SK-N-SH treated with all-trans-retinoic acid at 6 μM for 48 hours (cell line): ENCODE data around the gene OR5K3.

Experiments used
- BACH2 ChIP-seq: fragments of 250-450 bp; sonication (Bioruptor Pico); IDR thresholded peaks from 2 replicates; pipeline ENCODE4 v1.9.0; 2021; ENCODE audit warnings: mild to moderate bottlenecking, borderline replicate concordance
- CREB5 ChIP-seq: fragments of 250-450 bp; sonication (Bioruptor Pico); IDR thresholded peaks from 2 replicates; pipeline ENCODE4 v1.5.1; 2020; ENCODE audit warnings: low read depth, mild to moderate bottlenecking, moderate library complexity
- CSDC2 ChIP-seq: fragments of 250-450 bp; sonication (Bioruptor Pico); IDR thresholded peaks from 2 replicates; pipeline ENCODE4 v1.5.0; 2020; ENCODE audit warnings: mild to moderate bottlenecking, moderate library complexity
- GLIS3 ChIP-seq: fragments of 250-450 bp; sonication (Bioruptor Pico); IDR thresholded peaks from 2 replicates; pipeline ENCODE4 v1.5.0; 2020; ENCODE audit warnings: mild to moderate bottlenecking, moderate library complexity
- PATZ1 ChIP-seq: fragments of 250-450 bp; sonication (Bioruptor Pico); IDR thresholded peaks from 2 replicates; pipeline ENCODE4 v1.8.0; 2020; ENCODE audit warnings: mild to moderate bottlenecking, moderate library complexity, borderline replicate concordance
- SNAI2 ChIP-seq: fragments of 250-450 bp; sonication (Bioruptor Pico); IDR thresholded peaks from 2 replicates; pipeline ENCODE4 v1.5.0; 2020; ENCODE audit warnings: mild to moderate bottlenecking, moderate library complexity
- TCF4 ChIP-seq: fragments of 250-450 bp; sonication (Bioruptor Pico); IDR thresholded peaks from 2 replicates; pipeline ENCODE4 v1.8.0; 2021; ENCODE audit warnings: mild to moderate bottlenecking, moderate library complexity, borderline replicate concordance
- ZFP3 ChIP-seq: fragments of 250-450 bp; sonication (Bioruptor Pico); IDR thresholded peaks from 2 replicates; pipeline ENCODE4 v1.5.0; 2020; ENCODE audit warnings: mild to moderate bottlenecking, moderate library complexity
- ZNF8 ChIP-seq: fragments of 450-650 bp; formaldehyde crosslinking; IDR thresholded peaks from 2 replicates; pipeline ENCODE4 v1.5.0; 2020; ENCODE audit warnings: mild to moderate bottlenecking, moderate library complexity

DNA sequence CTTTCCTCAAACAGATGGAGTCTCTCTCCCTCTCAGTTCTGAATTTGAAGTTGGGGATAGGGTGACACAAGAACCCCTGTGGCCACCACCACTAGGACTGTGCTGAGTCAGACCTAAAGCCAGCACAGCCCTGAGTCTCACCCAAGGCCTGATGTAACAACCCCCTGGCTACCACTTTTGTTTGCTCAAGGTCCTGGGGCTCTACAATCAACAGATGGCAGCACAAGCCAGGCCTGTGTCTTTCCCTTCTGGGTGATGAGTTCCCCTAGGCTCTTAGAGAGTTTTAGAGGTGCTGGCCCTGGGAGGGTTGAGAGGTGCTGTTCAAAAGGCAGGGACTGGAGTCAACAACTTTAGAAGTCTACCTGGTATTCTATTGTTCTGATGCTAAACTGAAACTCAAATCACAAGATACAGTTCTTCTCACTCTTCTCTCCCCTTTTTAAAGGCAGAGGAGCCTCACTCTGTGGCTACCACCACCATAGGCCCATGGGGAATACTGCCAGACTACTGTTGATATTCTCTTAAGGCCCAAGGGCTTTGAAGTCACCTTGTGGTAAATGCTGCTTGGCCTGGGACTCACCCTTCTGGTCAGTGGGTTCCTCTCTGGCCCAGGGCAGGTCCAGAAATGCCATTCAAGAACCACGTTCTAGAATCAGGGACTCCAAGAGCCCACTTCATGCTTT lies 30.3 kb upstream of the OR5K3 start:
- TF ChIP-seq ZFP3 (CRISPR knock-in tag) (no peak), SNAI2 (no peak), CSDC2 (no peak), BACH2 (no peak), CREB5 (CRISPR knock-in tag) (no peak), ZNF8 (CRISPR knock-in tag) (no peak), PATZ1 (CRISPR knock-in tag) (no peak), GLIS3 (no peak), TCF4 (CRISPR knock-in tag) (no peak)
